CD4-positive, alpha-beta T cell treated with Interleukin-15 for 1 hour (primary cell): ENCODE data around the gene MTPN.

ENCODE experiments used
- DNase-seq: peaks from one replicate; pipeline ENCODE4 v3.0.0-alpha.2; 2020

MTPN gene

GRCh38 chr7:135977007-135977741, at the start of gene MTPN:
MTPN (minus strand) TSS chr7:135977359; CDS start chr7:135977100, 259 bp downstream.
- peak; percentile 98 for DNase-seq

GRCh38 chr7:136026209-136026608, 49.0 kb upstream of the MTPN start:
- DNase-seq, result no peak

- DNase-seq, result no peak
These were observed 46.1 kb upstream of the MTPN start for GRCh38 chr7:136023134-136023869.

- no peak for DNase-seq
These were observed 43.4 kb upstream of the MTPN start for GRCh38 chr7:136020556-136020955.

GRCh38 chr7:136018104-136018503, 40.9 kb upstream of the MTPN start:
- DNase-seq, result no peak

- DNase-seq, result no peak
These were observed 39.7 kb upstream of the MTPN start for GRCh38 chr7:136016649-136017395.

- DNase-seq, result no peak
These were observed 38.5 kb upstream of the MTPN start for GRCh38 chr7:136015638-136016037.

- DNase-seq, result no peak
These were observed 37.5 kb upstream of the MTPN start for GRCh38 chr7:136014659-136015058.

GRCh38 chr7:136012238-136012637, 35.1 kb upstream of the MTPN start:
- DNase-seq, result no peak

- DNase-seq, result no peak
These were observed 32.4 kb upstream of the MTPN start for GRCh38 chr7:136009488-136010079.

- DNase-seq, result no peak
These were observed 29.0 kb upstream of the MTPN start for GRCh38 chr7:136006208-136006607.

- no peak for DNase-seq
These were observed 26.9 kb upstream of the MTPN start for GRCh38 chr7:136004083-136004482.

GRCh38 chr7:136002802-136003201, 25.6 kb upstream of the MTPN start:
- no peak for DNase-seq

GRCh38 chr7:136000288-136000913, 23.2 kb upstream of the MTPN start:
- no peak for DNase-seq

- no peak for DNase-seq
These were observed 20.9 kb upstream of the MTPN start for GRCh38 chr7:135998081-135998480.

- no peak for DNase-seq
These were observed 18.6 kb upstream of the MTPN start for GRCh38 chr7:135995748-135996147.

- DNase-seq, result no peak
These were observed 17.5 kb upstream of the MTPN start for GRCh38 chr7:135994466-135995205.

- DNase-seq, result no peak
These were observed 16.8 kb upstream of the MTPN start for GRCh38 chr7:135993950-135994349.

GRCh38 chr7:135991906-135992305, 14.7 kb upstream of the MTPN start:
- no peak for DNase-seq

GRCh38 chr7:135991322-135991721, 14.2 kb upstream of the MTPN start:
- no peak for DNase-seq

- DNase-seq, result no peak
These were observed 13.1 kb upstream of the MTPN start for GRCh38 chr7:135990258-135990657.
